Bronchial epithelial cell (primary cell): ENCODE measurements around the gene CLDN17. TPM values are rescaled to one million over a fixed set of nuclear protein-coding genes. Genes with fewer than 3 reads are reported as not detected.

Experiments
- DNase-seq: peaks from one replicate; pipeline ENCODE4 v3.0.0-alpha.2; 2010; ENCODE audit warnings: low read depth
- FAIRE-seq: peaks from 2 replicates; lab custom pipeline; 2011; peaks lifted over from hg19 to GRCh38; lab: Jason Lieb, UNC
- H3K27me3 ChIP-seq: 2 replicates; pipeline ENCODE4 v1.5.1; 2011; ENCODE audit warnings: low read length; ENCODE audit not compliant: control insufficient read depth, insufficient read depth
- H3K36me3 ChIP-seq: 2 replicates; pipeline ENCODE4 v1.5.1; 2011; ENCODE audit warnings: low read length; ENCODE audit not compliant: control insufficient read depth, insufficient read depth
- H3K4me3 ChIP-seq: 2 replicates; pipeline ENCODE4 v1.5.1; 2011; ENCODE audit warnings: mild to moderate bottlenecking, low read depth, low read length, control low read depth
- total RNA-seq: library from RNA; depleted of rRNA; stranded (reverse); fragments of >200 nt; gene quantifications from 2 replicates; pipeline ENCODE4 v1.2.1, GENCODE V29; 2014
- TF ChIP-seq, protein P1 (sequence below): IDR thresholded peaks from 2 replicates; pipeline ENCODE4 v1.5.1; 2011; ENCODE audit warnings: mild to moderate bottlenecking, moderate library complexity, low read length, control low read depth, inconsistent platforms; ENCODE audit not compliant: insufficient read depth, severe bottlenecking

Gene CLDN17
- total RNA-seq = 2.3 TPM in 1 of 2 replicates, not detected in the other

- TF ChIP-seq, protein P1, sequence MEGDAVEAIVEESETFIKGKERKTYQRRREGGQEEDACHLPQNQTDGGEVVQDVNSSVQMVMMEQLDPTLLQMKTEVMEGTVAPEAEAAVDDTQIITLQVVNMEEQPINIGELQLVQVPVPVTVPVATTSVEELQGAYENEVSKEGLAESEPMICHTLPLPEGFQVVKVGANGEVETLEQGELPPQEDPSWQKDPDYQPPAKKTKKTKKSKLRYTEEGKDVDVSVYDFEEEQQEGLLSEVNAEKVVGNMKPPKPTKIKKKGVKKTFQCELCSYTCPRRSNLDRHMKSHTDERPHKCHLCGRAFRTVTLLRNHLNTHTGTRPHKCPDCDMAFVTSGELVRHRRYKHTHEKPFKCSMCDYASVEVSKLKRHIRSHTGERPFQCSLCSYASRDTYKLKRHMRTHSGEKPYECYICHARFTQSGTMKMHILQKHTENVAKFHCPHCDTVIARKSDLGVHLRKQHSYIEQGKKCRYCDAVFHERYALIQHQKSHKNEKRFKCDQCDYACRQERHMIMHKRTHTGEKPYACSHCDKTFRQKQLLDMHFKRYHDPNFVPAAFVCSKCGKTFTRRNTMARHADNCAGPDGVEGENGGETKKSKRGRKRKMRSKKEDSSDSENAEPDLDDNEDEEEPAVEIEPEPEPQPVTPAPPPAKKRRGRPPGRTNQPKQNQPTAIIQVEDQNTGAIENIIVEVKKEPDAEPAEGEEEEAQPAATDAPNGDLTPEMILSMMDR = no peak
- H3K36me3 ChIP-seq = no peaks in the 10 kb centered on the region
- FAIRE-seq (no peak), DNase-seq (no peak)
- H3K4me3 ChIP-seq = no peak within 1 kb of the TSS
- H3K27me3 ChIP-seq = no peaks in the 10 kb centered on the region
These were observed at the start of gene CLDN17 for GRCh38 chr21:30166705-30167104. TSS of gene CLDN17 (minus strand) at chr21:30166805. CDS start at chr21:30166617, 188 bp downstream.

DNA sequence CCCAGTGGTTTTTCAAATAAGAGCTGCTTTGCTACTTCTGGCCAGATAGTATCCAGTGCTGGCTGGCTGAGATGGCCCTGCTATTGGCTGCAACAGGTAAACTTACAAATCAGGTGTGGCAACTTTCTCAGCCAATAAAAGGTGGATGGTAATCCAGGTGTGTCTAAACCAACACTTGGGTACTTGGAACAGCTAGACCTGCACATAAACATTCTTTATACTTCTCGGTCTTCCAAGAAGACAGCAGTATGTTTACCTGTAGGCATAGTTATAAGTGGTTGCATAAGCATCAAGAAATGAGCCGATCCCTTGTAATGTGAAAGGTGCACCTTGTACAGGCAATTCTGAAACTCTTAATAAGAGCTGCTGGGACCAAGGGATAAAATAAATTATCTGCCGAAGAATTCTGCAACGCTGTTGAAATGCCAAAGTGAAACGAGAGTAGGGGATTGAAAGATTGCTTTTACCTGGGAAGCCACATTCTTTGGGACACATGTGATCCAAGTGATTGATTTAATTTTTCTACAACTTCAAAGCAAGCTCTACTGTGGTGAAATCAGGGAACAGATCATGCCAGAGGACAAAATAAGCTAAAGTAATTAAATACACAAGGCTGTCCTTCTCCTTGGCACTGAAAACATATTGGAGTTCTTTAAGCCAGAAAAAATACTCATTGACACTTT, 49.6 kb upstream of the CLDN17 start, which contains the start of gene CLDN8:
TSS of gene CLDN8 (minus strand) at position 57 of the 683 bp plus-strand sequence. CDS start 172 bp downstream, outside the sequence.
- Histone ChIP-seq H3K27me3 (no peaks in the 10 kb centered on the region), H3K4me3 (no peak within 1 kb of the TSS), H3K36me3 (no peaks in the 10 kb centered on the region)
- DNase-seq = peak; percentile 48
- FAIRE-seq = peak; percentile 89
- TF ChIP-seq, protein P1 = no peak

DNA sequence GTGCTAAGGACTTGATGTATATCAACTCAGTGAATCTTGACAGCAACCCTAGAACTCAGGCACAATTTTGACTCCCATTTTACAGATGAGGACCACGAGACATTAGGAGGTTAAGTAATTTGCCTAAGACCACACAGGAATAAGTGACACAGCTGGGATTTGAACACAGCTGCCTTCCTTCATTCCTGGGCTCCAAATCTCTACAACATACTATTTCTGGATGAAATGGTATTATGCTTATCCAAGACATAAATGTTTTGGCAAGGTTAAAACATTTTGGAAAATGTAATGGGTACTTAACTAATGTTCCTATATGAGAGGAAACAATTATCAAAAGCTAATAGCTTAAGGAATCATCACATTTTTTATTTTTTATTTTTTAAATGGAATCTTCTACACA, 44.5 kb upstream of the CLDN17 start:
- FAIRE-seq = no peak
- TF ChIP-seq, protein P1 = no peak

GRCh38 chr21:30209601-30210000, 43.0 kb upstream of the CLDN17 start:
- FAIRE-seq = no peak
- H3K4me3 ChIP-seq = no peak overlapping the region
- DNase-seq = no peak
- no peaks in the 10 kb centered on the region for H3K36me3 ChIP-seq
- TF ChIP-seq, protein P1 = no peak
- no peaks in the 10 kb centered on the region for H3K27me3 ChIP-seq

More for the DNA sequence above, 44.5 kb upstream of the CLDN17 start:
- DNase-seq = no peak
- H3K36me3 ChIP-seq = no peaks in the 10 kb centered on the region
- H3K4me3 ChIP-seq = no peak overlapping the region
- no peaks in the 10 kb centered on the region for H3K27me3 ChIP-seq

DNA sequence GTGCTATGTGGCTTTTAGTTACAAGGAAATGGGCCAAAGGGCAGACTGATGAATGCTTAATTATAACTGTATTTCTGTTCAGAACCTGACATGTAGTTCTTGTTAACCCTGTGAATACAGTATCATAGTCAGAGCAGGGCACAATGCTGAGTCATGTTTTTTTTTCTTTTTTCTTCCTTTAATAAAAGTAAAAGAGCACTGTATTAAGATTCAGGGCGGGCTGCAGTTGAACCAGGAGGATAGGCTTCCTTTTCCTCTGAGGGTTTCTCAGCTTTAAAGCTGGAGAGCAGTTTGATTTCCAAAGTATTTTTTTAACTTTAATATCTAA, 40.6 kb upstream of the CLDN17 start:
- Histone ChIP-seq H3K27me3 (no peaks in the 10 kb centered on the region), H3K4me3 (no peak overlapping the region), H3K36me3 (no peaks in the 10 kb centered on the region)
- FAIRE-seq (no peak), DNase-seq (peak; percentile 24)
- TF ChIP-seq, protein P1 = no peak
